Endodermal cell (in vitro differentiated cells): Measurements from ENCODE around the gene ALPL. TPM values are rescaled to one million over a fixed set of nuclear protein-coding genes. Genes with fewer than 3 reads are reported as not detected.

Experiments used
- DNase-seq: peaks from one replicate; pipeline ENCODE4 v3.0.0-alpha.2; 2017
- H3K27ac ChIP-seq: 2 replicates; pipeline ENCODE4 v1.5.1; 2013; ENCODE audit warnings: mild to moderate bottlenecking, low read depth, low read length, moderate library complexity
- H3K27me3 ChIP-seq: 2 replicates; pipeline ENCODE4 v1.6.1; 2013; ENCODE audit warnings: mild to moderate bottlenecking, low read length, moderate library complexity; ENCODE audit not compliant: insufficient read depth, control insufficient read depth, poor library complexity, severe bottlenecking
- H3K36me3 ChIP-seq: 2 replicates; pipeline ENCODE4 v1.7.0; 2013; ENCODE audit warnings: mild to moderate bottlenecking, low read length, moderate library complexity; ENCODE audit not compliant: control insufficient read depth, insufficient read depth
- H3K4me1 ChIP-seq: one replicate; pipeline ENCODE4 v1.7.0; 2013; ENCODE audit warnings: low read length; ENCODE audit not compliant: control insufficient read depth, insufficient read depth
- H3K4me3 ChIP-seq: 2 replicates; pipeline ENCODE4 v1.5.1; 2013; ENCODE audit warnings: mild to moderate bottlenecking, low read length, moderate library complexity
- H3K9ac ChIP-seq: 2 replicates; pipeline ENCODE4 v1.6.1; 2013; ENCODE audit warnings: mild to moderate bottlenecking, low read length, moderate library complexity; ENCODE audit not compliant: poor library complexity, severe bottlenecking; ENCODE audit errors: extremely low read depth
- H3K9me3 ChIP-seq: 2 replicates; pipeline ENCODE4 v1.6.1; 2013; ENCODE audit warnings: mild to moderate bottlenecking, low read length, moderate library complexity; ENCODE audit not compliant: control insufficient read depth
- H3K27ac Mint-ChIP-seq: 2 replicates; pipeline ENCODE4 v1.8.0; 2020; ENCODE audit warnings: mixed read lengths
- H3K27me3 Mint-ChIP-seq: 2 replicates; pipeline ENCODE4 v1.8.0; 2021; ENCODE audit warnings: mild to moderate bottlenecking, mixed read lengths; ENCODE audit not compliant: insufficient read depth
- H3K36me3 Mint-ChIP-seq: 2 replicates; pipeline ENCODE4 v1.8.0; 2020; ENCODE audit warnings: low read depth, mixed read lengths
- H3K4me1 Mint-ChIP-seq: 2 replicates; pipeline ENCODE4 v1.8.0; 2020; ENCODE audit warnings: mixed read lengths
- H3K4me3 Mint-ChIP-seq: 2 replicates; pipeline ENCODE4 v1.8.0; 2020; ENCODE audit warnings: mild to moderate bottlenecking, moderate library complexity, mixed read lengths
- H3K9me3 Mint-ChIP-seq: 2 replicates; pipeline ENCODE4 v1.8.0; 2020; ENCODE audit warnings: mild to moderate bottlenecking, mixed read lengths
- WGBS, 2 experiments: methylation state at CpG; one replicate each; pipeline versions ENCODE4 v1.1.5 to v1.1.7; 2013; ENCODE audit warnings: missing lambda C conversion rate in 2 of 2, mixed read lengths in 1 of 2; ENCODE audit not compliant: insufficient coverage in 1 of 2, insufficient read length in 1 of 2; 5-methylcytosine and 5-hydroxymethylcytosine counted together
- total RNA-seq, 2 donors: library from RNA; stranded (reverse); fragmentation: NEBNext Ultra II Directional in 1 of 2; extraction: Animal tissue kit (Norgen Biotek cat#: 25700) in 1 of 2; gene quantifications; 2 replicates in 1 of 2; 3 replicates in 1 of 2; pipeline ENCODE4 v1.2.1, GENCODE V29; 2021
- TF ChIP-seq, protein P1 (sequence below): fragments of 200-600 bp; sonication (generic); conservative IDR thresholded peaks from 2 replicates; pipeline ENCODE4 v1.5.0; 2021; ENCODE audit warnings: antibody characterized with exemption, mild to moderate bottlenecking

Gene ALPL
- total RNA-seq, 2 donors from 2014 or later: 94.8 to 117 TPM

DNA sequence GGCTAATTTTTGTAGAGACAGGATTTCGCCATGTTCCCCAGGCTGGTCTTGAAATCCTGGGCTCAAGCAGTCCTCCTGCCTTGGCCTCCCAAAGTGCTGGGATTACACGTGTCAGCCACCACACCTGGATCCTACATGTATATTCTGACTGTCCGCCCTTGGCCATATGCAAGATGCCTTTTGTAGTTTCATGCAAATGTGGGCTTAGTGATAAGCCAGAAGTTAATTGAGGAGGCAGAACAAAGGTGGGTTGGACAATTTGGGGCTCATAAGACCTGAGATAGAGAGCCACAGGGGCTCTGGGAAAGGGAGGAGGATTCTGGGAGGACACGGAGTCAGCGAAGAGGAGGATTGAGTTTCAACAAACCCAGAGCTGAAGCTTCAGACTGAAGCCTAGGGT lies 24.9 kb downstream of the ALPL start:
- no peaks in the 10 kb centered on the region for H3K27me3 ChIP-seq
- H3K27ac Mint-ChIP-seq: no peak overlapping the region
- H3K4me3 ChIP-seq: no peak overlapping the region
- H3K9me3 ChIP-seq: no peaks in the 10 kb centered on the region
- H3K36me3 ChIP-seq: no peaks in the 10 kb centered on the region
- H3K4me1 ChIP-seq: peaks cover 14% of the 10 kb centered on the region
- peaks cover 2% of the 10 kb centered on the region for H3K36me3 Mint-ChIP-seq
- WGBS, 2 experiments: 83 to 93% methylated on average over 5 of the region's 5 CpGs
- no peak overlapping the region for H3K27ac ChIP-seq
- H3K9ac ChIP-seq: no peak overlapping the region
- no peaks in the 10 kb centered on the region for H3K9me3 Mint-ChIP-seq
- no peak overlapping the region for H3K4me3 Mint-ChIP-seq
- TF ChIP-seq, protein P1, sequence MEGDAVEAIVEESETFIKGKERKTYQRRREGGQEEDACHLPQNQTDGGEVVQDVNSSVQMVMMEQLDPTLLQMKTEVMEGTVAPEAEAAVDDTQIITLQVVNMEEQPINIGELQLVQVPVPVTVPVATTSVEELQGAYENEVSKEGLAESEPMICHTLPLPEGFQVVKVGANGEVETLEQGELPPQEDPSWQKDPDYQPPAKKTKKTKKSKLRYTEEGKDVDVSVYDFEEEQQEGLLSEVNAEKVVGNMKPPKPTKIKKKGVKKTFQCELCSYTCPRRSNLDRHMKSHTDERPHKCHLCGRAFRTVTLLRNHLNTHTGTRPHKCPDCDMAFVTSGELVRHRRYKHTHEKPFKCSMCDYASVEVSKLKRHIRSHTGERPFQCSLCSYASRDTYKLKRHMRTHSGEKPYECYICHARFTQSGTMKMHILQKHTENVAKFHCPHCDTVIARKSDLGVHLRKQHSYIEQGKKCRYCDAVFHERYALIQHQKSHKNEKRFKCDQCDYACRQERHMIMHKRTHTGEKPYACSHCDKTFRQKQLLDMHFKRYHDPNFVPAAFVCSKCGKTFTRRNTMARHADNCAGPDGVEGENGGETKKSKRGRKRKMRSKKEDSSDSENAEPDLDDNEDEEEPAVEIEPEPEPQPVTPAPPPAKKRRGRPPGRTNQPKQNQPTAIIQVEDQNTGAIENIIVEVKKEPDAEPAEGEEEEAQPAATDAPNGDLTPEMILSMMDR: no peak
- no peak for DNase-seq
- H3K4me1 Mint-ChIP-seq: peaks cover 47% of the 10 kb centered on the region
- H3K27me3 Mint-ChIP-seq: no peaks in the 10 kb centered on the region

DNA sequence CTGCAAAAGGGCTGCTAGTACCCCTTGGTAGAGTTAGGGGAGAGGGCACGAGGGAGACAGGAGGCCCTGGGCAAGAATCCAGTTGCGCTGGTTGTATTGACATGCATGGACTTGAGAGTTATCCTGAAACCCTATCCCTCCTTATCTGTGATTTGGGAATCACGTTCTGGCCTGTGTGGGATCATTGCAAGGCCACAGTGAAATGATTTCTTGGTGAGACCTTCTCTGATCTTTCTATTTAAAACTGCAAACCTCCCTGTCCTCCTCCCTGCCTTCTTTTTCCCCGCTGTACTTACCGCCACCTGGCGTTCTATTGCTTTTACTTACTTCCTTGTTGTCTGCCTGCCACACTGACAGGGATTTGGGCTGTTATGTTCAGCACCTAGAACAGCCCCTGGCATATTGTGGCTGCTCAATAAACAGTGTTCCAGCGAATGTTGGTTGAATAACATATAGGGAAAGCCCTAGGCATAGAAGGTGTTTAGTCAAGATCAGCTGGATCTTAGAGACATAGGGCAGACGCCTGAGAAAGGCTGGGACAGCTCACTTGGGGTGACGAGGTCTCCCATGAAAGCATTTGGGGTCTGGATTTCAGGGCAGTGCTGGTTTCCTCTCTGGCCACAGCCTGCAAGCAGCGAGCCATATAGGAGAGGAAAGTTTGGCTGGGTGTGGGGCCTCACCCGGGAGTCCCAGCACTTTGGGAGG lies 25.6 kb downstream of the ALPL start:
- H3K4me1 Mint-ChIP-seq: peaks cover 42% of the 10 kb centered on the region
- Histone ChIP-seq H3K9ac (no peak overlapping the region), H3K27me3 (no peaks in the 10 kb centered on the region), H3K36me3 (no peaks in the 10 kb centered on the region), H3K27ac (no peak overlapping the region), H3K9me3 (no peaks in the 10 kb centered on the region), H3K4me3 (no peak overlapping the region), H3K4me1 (peaks cover 14% of the 10 kb centered on the region)
- H3K36me3 Mint-ChIP-seq: peaks cover 2% of the 10 kb centered on the region
- DNase-seq: peak; percentile 87
- H3K4me3 Mint-ChIP-seq: no peak overlapping the region
- WGBS, 2 experiments: 53 to 58% methylated on average over 7 to 11 of the region's 11 CpGs
- TF ChIP-seq, protein P1: peak; percentile 81
- no peaks in the 10 kb centered on the region for H3K9me3 Mint-ChIP-seq
- no peak overlapping the region for H3K27ac Mint-ChIP-seq
- no peaks in the 10 kb centered on the region for H3K27me3 Mint-ChIP-seq

DNA sequence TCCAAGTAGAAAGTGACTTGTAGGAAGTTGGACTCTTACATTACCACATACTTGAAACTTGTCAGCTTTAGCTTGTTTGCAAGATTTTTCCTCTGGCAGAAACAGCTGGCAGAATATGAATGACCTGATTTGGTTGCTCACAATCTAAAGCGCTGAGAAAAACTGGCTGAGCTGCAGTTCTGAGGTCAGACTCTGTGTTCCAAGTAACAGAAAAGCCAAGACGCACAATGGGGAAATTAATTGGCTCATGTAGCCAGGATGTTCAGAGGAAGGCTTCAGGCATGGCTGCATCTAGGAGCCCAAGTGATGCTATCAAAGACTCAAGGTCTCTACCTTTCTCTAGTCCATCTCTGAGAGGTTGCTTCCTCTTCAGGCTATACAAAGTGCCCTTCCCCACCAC lies 27.0 kb downstream of the ALPL start:
- peaks cover 14% of the 10 kb centered on the region for H3K4me1 ChIP-seq
- H3K4me1 Mint-ChIP-seq: peaks cover 33% of the 10 kb centered on the region
- H3K36me3 Mint-ChIP-seq: peaks cover 2% of the 10 kb centered on the region

More for the DNA sequence above, 27.0 kb downstream of the ALPL start:
- Mint-ChIP-seq H3K9me3 (no peaks in the 10 kb centered on the region), H3K4me3 (no peak overlapping the region), H3K27ac (no peak overlapping the region), H3K27me3 (no peaks in the 10 kb centered on the region)
- TF ChIP-seq, protein P1: no peak
- Histone ChIP-seq H3K27ac (no peak overlapping the region), H3K36me3 (no peaks in the 10 kb centered on the region), H3K9me3 (no peaks in the 10 kb centered on the region), H3K9ac (no peak overlapping the region), H3K27me3 (no peaks in the 10 kb centered on the region), H3K4me3 (no peak overlapping the region)
- no peak for DNase-seq
- WGBS, 2 experiments: 91 to 96% methylated on average over 2 of the region's 2 CpGs
